Measurements from ENCODE around the gene TM2D3. TPM values are rescaled to one million over a fixed set of nuclear protein-coding genes. Genes with fewer than 3 reads are reported as not detected.

The TM2D3 gene
- total RNA-seq, 1 experiment from 2014 or later, result 35.2 TPM

GRCh38 chr15:101641894-101642293 is 10.3 kb downstream of the TM2D3 start:
- RAD21 ChIA-PET (ENCODE audit: low non-redundant PET in 1 of 2, low total read pairs in 2 of 2, uncharacterized antibody in 2 of 2, unreplicated experiment in 2 of 2), result no interaction called here
- H3K27ac ChIP-seq (ENCODE audit: low read depth, low read length), result no peak overlapping the region
- no peak for ATAC-seq
- POLR2A ChIA-PET, result no interaction called here
- H3K4me1 ChIP-seq (ENCODE audit: control insufficient read depth in 1 of 2, insufficient read depth in 2 of 2, low read length in 2 of 2), result peaks cover 0 to 7% of the 10 kb centered on the region in 2 experiments; a peak in 2 of 4 replicates
- CTCF ChIA-PET, result interaction anchor here (0.7 to 1.8 kb wide), 6 partner anchors 308 to 353 kb away, joined by 3 to 20 read pairs (median 6); partner anchors contain the start of gene SNRPA1
- H3K79me2 ChIP-seq (ENCODE audit: insufficient read depth, low read length), result peaks cover 16% of the 10 kb centered on the region
- no peaks in the 10 kb centered on the region for H3K9me2 ChIP-seq (ENCODE audit: insufficient read depth)
- no peak for DNase-seq (ENCODE audit: low read depth, low spot score)
- H4K20me1 ChIP-seq (ENCODE audit: insufficient read depth), result peaks cover 8% of the 10 kb centered on the region; the same call in 1 of the 2 replicates
- BruUV-seq (replicated peaks), result no TSS peak
- no peak overlapping the region for H3K4me2 ChIP-seq (ENCODE audit: low read length)
- H2AFZ ChIP-seq (ENCODE audit: low read depth, low read length, poor library complexity, severe bottlenecking), result no peak overlapping the region
- peaks cover 36 to 41% of the 10 kb centered on the region in 2 experiments; a peak in 3 of 4 replicates for H3K36me3 ChIP-seq (ENCODE audit: control insufficient read depth in 1 of 2, insufficient read depth in 2 of 2, low read length in 2 of 2)
- intact Hi-C loops (cut with micrococcal nuclease), result loop anchor here (1.0 to 5.0 kb wide), 4 partner anchors 140 to 353 kb away; partner anchors contain the start of gene PCSK6
- TF ChIP-seq FOSL1 (IDR thresholded peaks at IDR 0.05; ENCODE audit: low read depth), result no peak
- no peak for TF ChIP-seq SIN3A (IDR thresholded peaks at IDR 0.05; ENCODE audit: low read depth)
- no peaks in the 10 kb centered on the region for H3K9me3 ChIP-seq (ENCODE audit: control insufficient read depth in 1 of 2, insufficient read depth in 1 of 2, low read depth in 1 of 2, low read length in 2 of 2)
- no peak overlapping the region for H3K9ac ChIP-seq (ENCODE audit: low read length)
- no peak overlapping the region for H3K4me3 ChIP-seq (replicated peaks in 1 of 2; ENCODE audit: low read depth in 1 of 2, low read length in 2 of 2)
- no peaks in the 10 kb centered on the region for H3K27me3 ChIP-seq (ENCODE audit: insufficient read depth, low read length)

- H3K4me2 ChIP-seq (ENCODE audit: low read length), result no peak overlapping the region
- peaks cover 8% of the 10 kb centered on the region; the same call in 1 of the 2 replicates for H4K20me1 ChIP-seq (ENCODE audit: insufficient read depth)
- BruUV-seq (replicated peaks), result no TSS peak
- no peaks in the 10 kb centered on the region for H3K9me2 ChIP-seq (ENCODE audit: insufficient read depth)
- RAD21 ChIA-PET (ENCODE audit: low non-redundant PET in 1 of 2, low total read pairs in 2 of 2, uncharacterized antibody in 2 of 2, unreplicated experiment in 2 of 2), result no interaction called here
- TF ChIP-seq SIN3A (IDR thresholded peaks at IDR 0.05; ENCODE audit: low read depth) (no peak), CTCF (IDR thresholded peaks at IDR 0.05 in 2 of 3, conservative IDR thresholded peaks at IDR 0.05 in 1 of 3; ENCODE audit: borderline replicate concordance in 1 of 3, insufficient read depth in 1 of 3, low read depth in 2 of 3, low read length in 2 of 3) (peak; percentile 74 to 98 (median 89)), RAD21 (IDR thresholded peaks at IDR 0.05; ENCODE audit: low read depth) (peak; percentile 89)
- no peak overlapping the region for H3K27ac ChIP-seq (ENCODE audit: low read depth, low read length)
- CTCF ChIA-PET, result interaction anchor here (0.7 to 1.8 kb wide), 6 partner anchors 308 to 352 kb away, joined by 3 to 20 read pairs (median 6); partner anchors contain the start of gene SNRPA1
- H3K27me3 ChIP-seq (ENCODE audit: insufficient read depth, low read length), result no peaks in the 10 kb centered on the region
- peak; percentile 69; the same call in 1 of the 2 replicates for ATAC-seq
- intact Hi-C loops (cut with micrococcal nuclease), result loop anchor here (1.0 to 5.0 kb wide), 4 partner anchors 139 to 352 kb away; partner anchors contain the start of gene PCSK6
- POLR2A ChIA-PET, result no interaction called here
- H3K4me1 ChIP-seq (ENCODE audit: control insufficient read depth in 1 of 2, insufficient read depth in 2 of 2, low read length in 2 of 2), result peaks cover 0 to 7% of the 10 kb centered on the region in 2 experiments; a peak in 2 of 4 replicates
- H3K9me3 ChIP-seq (ENCODE audit: control insufficient read depth in 1 of 2, insufficient read depth in 1 of 2, low read depth in 1 of 2, low read length in 2 of 2), result no peaks in the 10 kb centered on the region
- no peak overlapping the region for H3K9ac ChIP-seq (ENCODE audit: low read length)
- H2AFZ ChIP-seq (ENCODE audit: low read depth, low read length, poor library complexity, severe bottlenecking), result no peak overlapping the region
- DNase-seq (ENCODE audit: low read depth, low spot score), result peak; percentile 42
- no peak overlapping the region for H3K4me3 ChIP-seq (replicated peaks in 1 of 2; ENCODE audit: low read depth in 1 of 2, low read length in 2 of 2)
- peaks cover 11% of the 10 kb centered on the region; the same call in 1 of the 2 replicates for H3K79me2 ChIP-seq (ENCODE audit: insufficient read depth, low read length)
- peaks cover 30 to 41% of the 10 kb centered on the region in 2 experiments; a peak in 3 of 4 replicates for H3K36me3 ChIP-seq (ENCODE audit: control insufficient read depth in 1 of 2, insufficient read depth in 2 of 2, low read length in 2 of 2)
Observed at GRCh38 chr15:101641129-101641764, 10.9 kb downstream of the TM2D3 start.

Data from HCT116 (cell line).